CD4-positive, CD25-positive, alpha-beta regulatory T cell (primary cell): ENCODE measurements around the gene MMP15. TPM values are rescaled to one million over a fixed set of nuclear protein-coding genes. Genes with fewer than 3 reads are reported as not detected.
"Not testable (repeated sequence)": the region's sequence is repeated elsewhere in the genome, so short reads cannot be mapped to it uniquely, and the experiment has no call there.

Source experiments
- ATAC-seq, 2 donors: fragments of 150-1000 bp; cut with Tn5 transposase; one replicate each; pipeline ENCODE4 v1.10.0; 2021; ENCODE audit warnings: low read depth in 2 of 2, moderate number of reproducible peaks in 2 of 2, moderate library complexity in 1 of 2
- DNase-seq, 3 donors: peaks; one replicate each; pipeline versions ENCODE4 v3.0.0 to v3.0.0-alpha.2; 2012 to 2022; ENCODE audit warnings: mixed read lengths in 1 of 3
- H3K27ac ChIP-seq: one replicate; pipeline ENCODE4 v1.7.0; 2013; ENCODE audit warnings: mild to moderate bottlenecking, low read length; ENCODE audit not compliant: insufficient read depth, poor library complexity, severe bottlenecking
- H3K27me3 ChIP-seq: one replicate; pipeline ENCODE4 v1.7.0; 2013; ENCODE audit warnings: low read length; ENCODE audit not compliant: control insufficient read depth, insufficient read depth
- H3K36me3 ChIP-seq: one replicate; pipeline ENCODE4 v1.7.0; 2013; ENCODE audit warnings: mild to moderate bottlenecking, low read length, moderate library complexity; ENCODE audit not compliant: control insufficient read depth, insufficient read depth
- H3K4me1 ChIP-seq: 2 replicates; pipeline ENCODE4 v1.7.0; 2013; ENCODE audit warnings: mild to moderate bottlenecking, low read length; ENCODE audit not compliant: insufficient read depth, control insufficient read depth, poor library complexity, severe bottlenecking
- H3K4me3 ChIP-seq: one replicate; pipeline ENCODE4 v1.7.0; 2013; ENCODE audit warnings: low read depth, mild to moderate bottlenecking, low read length, moderate library complexity
- H3K9me3 ChIP-seq, 2 experiments: 1 replicate in 1 of 2; 2 replicates in 1 of 2; pipeline ENCODE4 v1.7.0; 2013; ENCODE audit warnings: low read length in 2 of 2, mild to moderate bottlenecking in 1 of 2, moderate library complexity in 1 of 2; ENCODE audit not compliant: control insufficient read depth in 2 of 2
- H3K27ac Mint-ChIP-seq, 3 donors: one replicate each; pipeline ENCODE4 v1.8.0; 2020 to 2022; ENCODE audit warnings: mild to moderate bottlenecking in 3 of 3, mixed read lengths in 3 of 3, moderate library complexity in 2 of 3
- H3K27me3 Mint-ChIP-seq: one replicate; pipeline ENCODE4 v1.8.0; 2022; ENCODE audit warnings: mild to moderate bottlenecking, mixed read lengths
- H3K36me3 Mint-ChIP-seq: one replicate; pipeline ENCODE4 v1.8.0; 2020; ENCODE audit warnings: mixed read lengths
- H3K4me1 Mint-ChIP-seq, 4 donors: one replicate each; pipeline ENCODE4 v1.8.0; 2020 to 2022; ENCODE audit warnings: mixed read lengths in 4 of 4, mild to moderate bottlenecking in 1 of 4
- H3K4me3 Mint-ChIP-seq, 4 donors: one replicate each; pipeline ENCODE4 v1.8.0; 2020 to 2022; ENCODE audit warnings: mild to moderate bottlenecking in 4 of 4, mixed read lengths in 4 of 4, moderate library complexity in 3 of 4
- H3K9me3 Mint-ChIP-seq, 7 donors: one replicate each; pipeline ENCODE4 v1.8.0; 2020 to 2022; ENCODE audit warnings: mixed read lengths in 7 of 7, mild to moderate bottlenecking in 3 of 7, moderate library complexity in 2 of 7
- polyA plus RNA-seq, 4 donors: library from polyadenylated mRNA; unstranded; fragments of 300-500 nt; fragmentation: Illumina TruSeq; gene quantifications; one replicate each; pipeline ENCODE4 v1.2.3, GENCODE V29; 2021
- total RNA-seq: library from RNA; stranded (reverse); gene quantifications from one replicate; pipeline ENCODE4 v1.2.3, GENCODE V29; 2022

Gene MMP15
- total and polyA plus RNA-seq, 5 donors from 2014 or later, result 0.03 to 0.27 (median 0.11) TPM; not detected in 2

DNA sequence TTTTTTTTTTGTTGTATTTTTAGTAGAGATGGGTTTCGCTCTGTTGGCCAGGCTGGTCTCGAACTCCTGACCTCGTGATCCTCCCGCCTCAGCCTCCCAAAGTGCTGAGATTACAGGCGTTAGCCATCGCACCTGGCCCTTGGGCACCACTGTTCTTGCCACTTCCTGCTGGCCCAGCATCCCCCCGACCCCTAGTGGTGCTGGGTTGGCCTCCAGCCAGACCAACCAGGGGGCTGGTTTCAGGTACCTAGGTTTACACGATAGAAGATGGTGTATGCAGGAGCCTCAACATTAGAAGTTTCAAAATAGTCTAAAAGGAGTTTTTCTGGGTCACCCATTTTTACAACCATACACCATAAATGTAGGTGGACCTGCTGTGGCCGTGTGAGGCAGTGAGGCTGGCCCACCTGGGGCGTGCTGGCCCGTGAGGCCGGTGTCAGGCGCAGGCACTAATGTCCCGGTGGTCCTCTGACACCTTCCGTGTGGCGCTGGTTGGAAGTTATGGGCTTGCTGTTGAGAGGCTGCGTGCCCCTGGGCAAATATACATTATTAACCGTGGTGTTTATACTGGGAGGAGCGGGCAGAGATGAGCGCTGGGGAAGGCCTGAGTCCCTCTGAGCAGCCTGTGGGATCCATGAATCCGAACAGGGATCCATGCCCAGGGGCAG, 60.2 kb downstream of the MMP15 start:
- H3K27me3 ChIP-seq, result no peaks in the 10 kb centered on the region
- H3K36me3 ChIP-seq, result no peaks in the 10 kb centered on the region
- DNase-seq, result no peak
- Mint-ChIP-seq H3K27ac (no peak overlapping the region), H3K27me3 (no peaks in the 10 kb centered on the region), H3K9me3 (no peaks in the 10 kb centered on the region), H3K36me3 (no peaks in the 10 kb centered on the region), H3K4me1 (no peaks in the 10 kb centered on the region), H3K4me3 (no peak overlapping the region)
- no peak overlapping the region for H3K4me3 ChIP-seq
- no peak overlapping the region for H3K27ac ChIP-seq
- H3K4me1 ChIP-seq, result no peaks in the 10 kb centered on the region
- no peaks in the 10 kb centered on the region for H3K9me3 ChIP-seq
- ATAC-seq, result no peak

DNA sequence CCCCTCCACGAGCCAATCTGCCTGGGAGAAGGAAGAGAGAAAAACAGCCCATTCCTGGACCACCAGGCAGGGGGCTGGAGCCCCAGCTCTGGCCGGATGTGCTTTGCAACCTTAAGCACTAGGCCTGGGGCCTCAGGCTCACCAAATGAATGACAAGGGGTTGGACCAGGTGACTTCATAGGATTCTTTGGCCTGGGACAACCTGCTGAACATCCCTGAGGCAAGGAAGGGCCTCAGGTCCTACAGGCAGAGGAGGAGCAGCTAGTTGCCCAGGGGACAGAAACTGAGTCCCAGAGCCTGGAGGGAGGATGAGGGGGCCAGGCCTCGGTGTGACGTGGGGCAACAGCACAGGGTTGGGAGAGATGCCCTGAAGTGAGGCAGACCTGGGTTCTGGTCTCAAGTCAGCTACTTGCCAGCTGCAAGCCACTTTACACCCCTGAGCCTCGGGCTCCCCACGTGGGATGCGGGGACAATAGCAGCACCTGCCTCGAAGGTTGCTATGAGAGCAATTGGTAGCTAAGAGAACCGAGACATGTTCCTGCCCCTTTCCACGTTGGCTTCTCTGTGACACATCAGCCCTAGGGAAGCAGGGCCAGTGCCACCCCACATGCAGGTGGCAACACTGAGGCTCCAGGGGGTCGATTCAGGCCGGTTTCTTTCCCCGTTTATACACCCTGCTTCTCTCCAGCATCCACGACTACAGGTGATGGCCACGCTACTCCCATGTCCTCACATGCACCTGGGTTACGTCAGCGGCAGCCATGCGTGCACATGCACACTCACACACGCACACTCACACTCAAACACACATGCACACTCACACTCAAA, 61.0 kb downstream of the MMP15 start:
- no peaks in the 10 kb centered on the region for H3K4me1 ChIP-seq
- ATAC-seq, result no peak
- H3K4me1 Mint-ChIP-seq, result no peaks in the 10 kb centered on the region
- no peak overlapping the region for H3K27ac Mint-ChIP-seq
- H3K36me3 ChIP-seq, result no peaks in the 10 kb centered on the region
- no peaks in the 10 kb centered on the region for H3K36me3 Mint-ChIP-seq
- no peak overlapping the region for H3K27ac ChIP-seq
- no peaks in the 10 kb centered on the region for H3K27me3 ChIP-seq
- no peak overlapping the region for H3K4me3 ChIP-seq
- no peak overlapping the region for H3K4me3 Mint-ChIP-seq
- H3K9me3 Mint-ChIP-seq, result no peaks in the 10 kb centered on the region
- no peaks in the 10 kb centered on the region for H3K27me3 Mint-ChIP-seq
- no peak for DNase-seq
- no peaks in the 10 kb centered on the region for H3K9me3 ChIP-seq

DNA sequence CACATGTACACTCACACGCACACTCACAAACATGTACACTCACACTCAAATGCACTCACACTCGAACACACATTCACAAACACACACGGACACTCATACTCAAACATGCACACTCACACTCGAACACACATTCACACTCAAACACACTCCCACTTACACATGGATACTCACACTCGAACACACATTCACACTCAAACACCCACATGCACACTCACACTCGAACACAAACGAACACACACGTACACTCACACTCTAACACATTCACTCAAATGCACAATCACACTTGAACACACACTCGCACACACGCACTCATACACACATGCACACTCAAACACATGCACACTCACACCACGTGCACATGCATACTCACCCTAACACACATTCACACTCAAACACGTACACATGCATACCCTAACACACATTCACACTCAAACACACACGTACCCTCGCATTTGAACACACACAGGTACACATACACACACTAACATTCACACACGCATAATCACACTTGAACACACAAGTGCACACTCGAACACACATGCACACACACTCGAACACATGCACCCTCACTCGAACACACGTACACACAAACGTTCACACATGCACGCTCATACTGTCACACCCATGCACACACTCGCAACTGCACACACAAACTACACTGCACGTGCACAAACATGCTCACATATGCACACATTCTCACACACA, 61.8 kb downstream of the MMP15 start:
- Histone ChIP-seq H3K27ac (no peak overlapping the region), H3K36me3 (no peaks in the 10 kb centered on the region), H3K4me1 (no peaks in the 10 kb centered on the region), H3K9me3 (no peaks in the 10 kb centered on the region), H3K4me3 (no peak overlapping the region), H3K27me3 (no peaks in the 10 kb centered on the region)
- no peak overlapping the region for H3K4me3 Mint-ChIP-seq
- no peaks in the 10 kb centered on the region for H3K27me3 Mint-ChIP-seq
- no peaks in the 10 kb centered on the region for H3K4me1 Mint-ChIP-seq
- no peaks in the 10 kb centered on the region for H3K36me3 Mint-ChIP-seq
- H3K9me3 Mint-ChIP-seq, result no peaks in the 10 kb centered on the region
- no peak for ATAC-seq
- no peak overlapping the region for H3K27ac Mint-ChIP-seq
- no peak for DNase-seq

DNA sequence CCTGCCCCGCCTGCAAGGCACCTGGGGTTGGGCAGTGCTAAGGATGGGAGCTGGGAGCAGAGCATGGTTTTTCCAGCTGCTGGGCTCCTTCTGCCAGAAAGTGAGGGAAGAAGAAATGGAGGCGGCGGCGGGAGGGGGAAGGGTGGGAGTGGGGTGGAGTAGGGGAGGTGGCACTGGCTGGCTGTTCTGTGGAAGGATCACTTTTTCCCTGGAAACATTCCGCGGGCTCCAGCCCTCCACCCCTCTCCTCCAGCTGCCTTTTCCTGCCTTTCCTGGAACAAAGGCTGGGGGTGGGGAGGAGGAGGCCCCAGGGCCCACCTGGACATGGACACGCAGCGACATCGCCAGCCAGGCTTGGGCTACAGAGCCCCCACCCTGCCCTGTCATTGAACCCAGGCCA, 62.5 kb downstream of the MMP15 start:
- H3K4me1 ChIP-seq, result no peaks in the 10 kb centered on the region
- ATAC-seq (no peak), DNase-seq (no peak)
- H3K27me3 ChIP-seq, result no peaks in the 10 kb centered on the region
- H3K4me3 ChIP-seq, result no peak overlapping the region
- no peaks in the 10 kb centered on the region for H3K9me3 ChIP-seq
- no peaks in the 10 kb centered on the region for H3K27me3 Mint-ChIP-seq
- no peaks in the 10 kb centered on the region for H3K36me3 Mint-ChIP-seq
- H3K9me3 Mint-ChIP-seq, result no peaks in the 10 kb centered on the region
- H3K4me3 Mint-ChIP-seq, result no peak overlapping the region
- no peaks in the 10 kb centered on the region for H3K36me3 ChIP-seq
- no peaks in the 10 kb centered on the region for H3K4me1 Mint-ChIP-seq
- no peak overlapping the region for H3K27ac Mint-ChIP-seq
- no peak overlapping the region for H3K27ac ChIP-seq

DNA sequence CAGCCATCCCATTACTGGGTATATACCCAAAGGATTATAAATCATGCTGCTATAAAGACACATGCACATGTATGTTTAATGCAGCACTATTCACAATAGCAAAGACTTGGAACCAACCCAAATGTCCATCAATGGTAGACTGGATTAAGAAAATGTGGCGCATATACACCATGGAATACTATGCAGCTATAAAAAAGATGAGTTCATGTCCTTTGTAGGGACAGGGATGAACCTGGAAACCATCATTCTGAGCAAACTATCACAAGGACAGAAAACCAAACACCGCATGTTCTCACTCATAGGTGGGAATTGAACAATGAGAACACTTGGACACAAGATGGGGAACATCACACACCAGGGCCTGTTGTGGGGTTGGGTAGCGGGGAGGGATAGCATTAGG, 64.8 kb downstream of the MMP15 start:
- H3K36me3 ChIP-seq, H3K4me3 Mint-ChIP-seq, H3K27me3 Mint-ChIP-seq, H3K4me1 ChIP-seq, H3K9me3 Mint-ChIP-seq, H3K4me3 ChIP-seq, H3K9me3 ChIP-seq, H3K36me3 Mint-ChIP-seq, H3K27ac Mint-ChIP-seq, H3K27me3 ChIP-seq, H3K4me1 Mint-ChIP-seq, DNase-seq, ATAC-seq, H3K27ac ChIP-seq: not testable (repeated sequence)

DNA sequence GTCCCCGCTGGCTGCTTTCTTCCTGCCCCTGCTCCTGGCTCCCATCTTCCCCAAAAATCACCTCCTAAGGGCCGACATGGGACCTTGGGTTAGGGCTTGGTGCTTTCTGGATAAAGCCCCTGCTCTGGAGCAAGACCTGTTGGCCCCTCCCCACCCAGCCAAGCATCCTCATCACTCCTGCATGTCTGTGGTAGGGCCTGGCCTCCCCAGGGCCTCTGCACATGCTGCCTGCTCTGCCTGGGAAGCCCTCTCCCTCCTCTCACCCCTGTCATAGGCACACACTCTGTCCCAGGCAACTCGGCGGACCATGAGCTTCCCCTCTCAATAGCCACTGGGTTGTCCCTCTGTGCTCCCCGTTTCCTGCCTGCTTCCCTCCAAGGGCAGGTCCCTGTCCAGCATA, 68.5 kb downstream of the MMP15 start:
- Mint-ChIP-seq H3K4me3 (peak overlapping the region in 1 of 4 donors; percentile 21), H3K27me3 (peaks cover 17% of the 10 kb centered on the region), H3K27ac (no peak overlapping the region), H3K9me3 (no peaks in the 10 kb centered on the region), H3K4me1 (peaks cover 0 to 10% (median 2%) of the 10 kb centered on the region in 4 donors), H3K36me3 (no peaks in the 10 kb centered on the region)
- no peak overlapping the region for H3K4me3 ChIP-seq
- DNase-seq, result no peak
- H3K27me3 ChIP-seq, result no peaks in the 10 kb centered on the region
- H3K36me3 ChIP-seq, result no peaks in the 10 kb centered on the region
- no peaks in the 10 kb centered on the region for H3K9me3 ChIP-seq
- H3K4me1 ChIP-seq, result no peaks in the 10 kb centered on the region
- ATAC-seq, result no peak
- no peak overlapping the region for H3K27ac ChIP-seq

DNA sequence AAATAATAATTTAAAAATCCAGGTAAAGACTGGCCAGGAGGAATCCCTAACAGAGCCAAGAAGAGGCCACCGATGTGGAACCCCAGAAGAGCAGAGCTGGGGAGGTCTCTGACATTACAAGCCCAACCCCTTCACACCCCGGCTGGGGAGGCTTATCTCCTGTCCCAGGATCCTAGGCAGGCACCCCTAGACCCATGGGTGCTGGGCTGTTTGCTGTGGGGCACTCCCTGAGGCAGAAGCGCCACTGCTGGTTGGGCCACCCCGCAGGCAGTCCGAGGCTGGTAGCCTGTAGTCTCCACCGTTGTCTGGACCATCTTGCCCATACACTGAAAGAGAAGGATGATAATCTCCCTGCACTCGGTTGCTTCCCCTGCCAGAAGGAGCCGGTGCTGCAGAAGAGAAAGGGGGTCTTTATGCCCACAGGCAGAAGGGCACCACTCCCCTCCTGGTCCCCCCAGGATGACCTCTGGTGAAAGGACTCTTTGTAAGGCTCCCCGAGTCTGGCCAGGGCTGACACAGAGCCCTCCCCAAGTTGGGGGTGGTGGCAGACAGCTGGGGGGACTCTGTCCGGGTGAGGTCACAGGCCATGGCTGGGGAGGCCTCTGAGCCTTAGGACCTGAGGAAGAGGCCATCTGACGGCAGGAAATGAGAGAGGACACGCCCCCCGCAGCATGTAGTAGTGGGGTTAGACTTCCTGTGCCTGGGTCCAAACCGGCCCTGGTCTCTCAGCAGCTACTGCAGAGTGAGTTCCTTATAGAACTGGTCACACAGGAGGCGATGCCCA, 69.4 kb downstream of the MMP15 start:
- Mint-ChIP-seq H3K27ac (peak overlapping the region in 1 of 3 donors; percentile 57), H3K4me1 (peaks cover 0 to 10% (median 2%) of the 10 kb centered on the region in 4 donors), H3K36me3 (no peaks in the 10 kb centered on the region), H3K27me3 (peaks cover 17% of the 10 kb centered on the region), H3K4me3 (no peak overlapping the region), H3K9me3 (peaks cover 0 to 1% (median 0%) of the 10 kb centered on the region in 7 donors)
- no peaks in the 10 kb centered on the region for H3K9me3 ChIP-seq
- no peaks in the 10 kb centered on the region for H3K4me1 ChIP-seq
- no peaks in the 10 kb centered on the region for H3K27me3 ChIP-seq
- no peak overlapping the region for H3K27ac ChIP-seq
- DNase-seq (peak in 1 of 3 donors; percentile 48), ATAC-seq (no peak)
- no peak overlapping the region for H3K4me3 ChIP-seq
- H3K36me3 ChIP-seq, result no peaks in the 10 kb centered on the region
